Measurements from ENCODE around the gene HK2. TPM values are rescaled to one million over a fixed set of nuclear protein-coding genes. Genes with fewer than 3 reads are reported as not detected.
"Not testable (repeated sequence)": the region's sequence is repeated elsewhere in the genome, so short reads cannot be mapped to it uniquely, and the experiment has no call there.

Gene HK2
- 20.0 and 35.4 TPM in 2 replicates for total RNA-seq (ENCODE audit: low replicate concordance)

- H3K4me3 ChIP-seq (ENCODE audit: low read depth, low read length): peak within 1 kb of the TSS; percentile 88
- peak; percentile 80 for DNase-seq (ENCODE audit: low read depth)
- no peak for TF ChIP-seq CTCF (IDR thresholded peaks at IDR 0.05; ENCODE audit: insufficient read depth, low read length)
Observed at GRCh38 chr2:74833418-74834233, at the start of gene HK2. Gene HK2, plus strand, starts transcription at chr2:74834127. Its CDS starts 454 bp downstream, at chr2:74834581.

DNA sequence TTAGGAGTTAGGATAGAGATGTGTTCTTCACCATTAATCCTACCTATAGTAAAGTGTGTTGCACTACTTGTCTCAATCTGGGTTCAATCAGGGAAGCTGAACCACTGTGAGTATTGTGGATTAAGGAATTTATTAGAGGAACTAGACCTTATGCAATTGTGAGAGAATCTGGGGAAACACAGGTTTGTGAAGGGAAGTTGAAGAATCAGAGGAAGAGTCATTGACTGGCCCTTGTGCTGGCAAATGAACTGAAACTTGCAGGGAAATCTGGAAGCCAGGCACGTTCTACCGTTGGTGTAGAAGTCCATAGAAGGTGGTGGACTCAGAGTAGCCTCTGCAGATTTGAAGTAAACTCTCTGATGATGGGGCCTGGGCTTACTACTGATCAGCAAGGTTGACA, 44.7 kb upstream of the HK2 start:
- no peak overlapping the region for H3K4me3 ChIP-seq (ENCODE audit: low read depth, low read length)
- DNase-seq (ENCODE audit: low read depth): no peak
- TF ChIP-seq CTCF (IDR thresholded peaks at IDR 0.05; ENCODE audit: insufficient read depth, low read length): no peak

- no peak for DNase-seq (ENCODE audit: low read depth)
- H3K4me3 ChIP-seq (ENCODE audit: low read depth, low read length): no peak overlapping the region
- no peak for TF ChIP-seq CTCF (IDR thresholded peaks at IDR 0.05; ENCODE audit: insufficient read depth, low read length)
Observed at GRCh38 chr2:74792282-74792681, 41.6 kb upstream of the HK2 start.

GRCh38 chr2:74794878-74795277, 39.0 kb upstream of the HK2 start:
- not testable (repeated sequence) for H3K4me3 ChIP-seq (ENCODE audit: low read depth, low read length)

DNA sequence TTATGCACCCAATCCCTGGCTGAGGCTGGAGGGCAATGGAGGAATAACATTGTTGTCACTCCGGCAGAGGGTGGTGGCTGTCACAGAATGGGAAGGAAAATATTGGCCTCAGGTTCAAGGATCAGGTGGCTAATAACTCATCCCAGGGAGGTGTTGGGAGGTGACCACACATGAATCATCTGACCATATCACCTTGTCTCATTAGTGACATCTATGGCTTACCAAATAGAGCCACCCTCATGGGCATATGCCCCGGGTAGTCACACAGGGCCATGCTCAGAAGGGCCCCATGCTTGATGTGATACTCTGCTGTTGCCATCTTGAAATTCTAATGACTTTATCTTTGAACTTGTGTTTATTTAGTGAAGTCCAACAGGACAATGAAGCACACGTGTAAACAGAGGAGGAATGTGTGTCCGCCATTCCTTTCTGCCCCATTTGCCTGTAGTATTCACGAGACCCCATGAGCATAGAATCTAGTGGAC, 27.5 kb upstream of the HK2 start:
- no peak for TF ChIP-seq CTCF (IDR thresholded peaks at IDR 0.05; ENCODE audit: insufficient read depth, low read length)
- H3K4me3 ChIP-seq (ENCODE audit: low read depth, low read length): no peak overlapping the region
- DNase-seq (ENCODE audit: low read depth): no peak

More at GRCh38 chr2:74794878-74795277, 39.0 kb upstream of the HK2 start:
- DNase-seq (ENCODE audit: low read depth): not testable (repeated sequence)

DNA sequence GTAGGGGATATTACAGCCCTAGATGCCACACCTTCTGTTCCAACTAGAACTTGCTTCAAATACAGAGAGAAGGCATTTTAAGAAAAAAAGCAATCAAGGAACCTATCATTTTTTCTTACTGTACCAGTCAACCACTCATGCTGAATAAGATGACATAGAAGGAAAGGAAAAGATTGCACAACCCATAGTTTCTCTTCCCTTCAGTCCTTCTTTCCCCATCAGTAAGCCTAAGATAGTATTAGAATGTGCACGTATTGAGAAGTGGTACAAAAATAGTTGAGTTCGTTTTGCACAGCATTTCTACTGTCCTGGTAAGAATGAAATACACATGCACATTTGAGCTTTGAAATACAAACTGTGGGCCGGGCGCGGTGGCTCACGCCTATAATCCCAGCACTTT, 27.0 kb upstream of the HK2 start:
- no peak for TF ChIP-seq CTCF (IDR thresholded peaks at IDR 0.05; ENCODE audit: insufficient read depth, low read length)
- DNase-seq (ENCODE audit: low read depth): no peak
- no peak overlapping the region for H3K4me3 ChIP-seq (ENCODE audit: low read depth, low read length)

DNA sequence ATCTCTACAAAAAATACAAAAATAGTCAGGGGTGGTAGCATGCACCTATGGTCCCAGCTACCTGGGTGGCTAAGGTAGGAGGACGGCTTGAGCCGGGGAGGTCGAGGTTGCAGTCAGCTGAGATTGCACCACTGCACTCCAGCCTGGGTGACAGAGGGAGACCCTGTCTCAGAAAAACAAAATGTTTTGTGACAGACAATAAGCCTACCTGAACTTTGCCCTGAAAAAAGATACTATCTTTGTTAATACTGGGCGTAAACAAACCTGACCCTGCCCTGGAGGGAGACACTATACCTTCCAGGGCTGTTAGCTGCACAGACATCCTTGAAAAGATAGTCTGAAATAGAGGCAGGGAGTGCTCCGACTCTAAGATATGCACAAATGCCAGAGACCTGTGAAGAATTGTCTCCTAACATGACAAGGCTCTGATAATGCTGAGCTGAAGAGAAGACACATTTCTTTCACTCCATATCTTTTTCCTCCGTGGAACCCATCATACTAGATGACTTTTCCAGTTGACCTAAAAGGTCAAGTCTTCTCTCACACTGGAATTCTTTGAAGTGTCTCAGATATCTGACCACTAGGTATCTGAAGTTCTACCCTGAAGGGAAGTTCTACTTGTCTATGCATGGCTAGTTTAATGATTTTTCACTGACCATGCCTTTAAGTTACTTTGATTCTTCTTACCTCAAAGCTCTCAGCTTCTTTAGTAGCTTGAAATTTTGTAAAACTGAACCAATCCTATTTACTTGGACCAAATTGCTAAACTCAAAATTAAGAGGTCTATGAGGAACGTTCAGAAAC, 20.9 kb upstream of the HK2 start:
- DNase-seq (ENCODE audit: low read depth): no peak
- TF ChIP-seq CTCF (IDR thresholded peaks at IDR 0.05; ENCODE audit: insufficient read depth, low read length): no peak
- no peak overlapping the region for H3K4me3 ChIP-seq (ENCODE audit: low read depth, low read length)

Measured in fibroblast of the aortic adventitia (primary cell).